ENCODE results near the gene PTPRE. TPM values are rescaled to one million over a fixed set of nuclear protein-coding genes. Genes with fewer than 3 reads are reported as not detected.

Gene PTPRE
- total RNA-seq, 1 experiment from 2014 or later = 7.9 TPM

GRCh38 chr10:128040681-128041080, 133.8 kb downstream of the PTPRE start:
- TF ChIP-seq EZH2 (IDR thresholded peaks at IDR 0.05; ENCODE audit: low read depth) = no peak
- no peak for TF ChIP-seq CTCF (conservative IDR thresholded peaks at IDR 0.05)
- no peaks in the 10 kb centered on the region for H3K9me2 ChIP-seq (ENCODE audit: insufficient read depth)
- H3K4me1 ChIP-seq (replicated peaks; ENCODE audit: insufficient read depth) = peaks cover 8% of the 10 kb centered on the region
- no TSS peak for BruUV-seq (replicated peaks)
- no peaks in the 10 kb centered on the region for H3K27me3 ChIP-seq (ENCODE audit: insufficient read depth, low read depth)
- intact Hi-C loops (cut with micrococcal nuclease; ENCODE audit: unreplicated experiment) = no loop called here
- H2AFZ ChIP-seq = no peak overlapping the region
- no peaks in the 10 kb centered on the region for H3K79me2 ChIP-seq (ENCODE audit: low read depth)
- H3K9me3 ChIP-seq (ENCODE audit: insufficient read depth, low read depth) = no peaks in the 10 kb centered on the region
- H3K4me2 ChIP-seq = no peak overlapping the region
- H3F3A ChIP-seq (ENCODE audit: insufficient read depth, low read depth) = no peaks in the 10 kb centered on the region
- H4K20me1 ChIP-seq (ENCODE audit: insufficient read depth) = no peaks in the 10 kb centered on the region
- H3K4me3 ChIP-seq = no peak overlapping the region
- H3K27ac ChIP-seq = no peak overlapping the region
- no peaks in the 10 kb centered on the region for H3K36me3 ChIP-seq (ENCODE audit: low read depth)
- ChIA-PET CTCF (no interaction called here), POLR2A (ENCODE audit: unreplicated experiment) (no interaction called here)
- DNase-seq = no peak

- H3K9me2 ChIP-seq (ENCODE audit: insufficient read depth) = no peaks in the 10 kb centered on the region
- no peak overlapping the region for H3K27ac ChIP-seq
- no peaks in the 10 kb centered on the region for H4K20me1 ChIP-seq (ENCODE audit: insufficient read depth)
- TF ChIP-seq EZH2 (IDR thresholded peaks at IDR 0.05; ENCODE audit: low read depth) = no peak
- no peak for TF ChIP-seq CTCF (conservative IDR thresholded peaks at IDR 0.05)
- ChIA-PET POLR2A (ENCODE audit: unreplicated experiment) (no interaction called here), CTCF (no interaction called here)
- no peak for DNase-seq
- H3K9me3 ChIP-seq (ENCODE audit: insufficient read depth, low read depth) = no peaks in the 10 kb centered on the region
- H3K4me1 ChIP-seq (replicated peaks; ENCODE audit: insufficient read depth) = peaks cover 4% of the 10 kb centered on the region
- H3F3A ChIP-seq (ENCODE audit: insufficient read depth, low read depth) = no peaks in the 10 kb centered on the region
- H3K27me3 ChIP-seq (ENCODE audit: insufficient read depth, low read depth) = no peaks in the 10 kb centered on the region
- no peak overlapping the region for H3K4me2 ChIP-seq
- no peak overlapping the region for H3K4me3 ChIP-seq
- no peaks in the 10 kb centered on the region for H3K36me3 ChIP-seq (ENCODE audit: low read depth)
- intact Hi-C loops (cut with micrococcal nuclease; ENCODE audit: unreplicated experiment) = no loop called here
- BruUV-seq (replicated peaks) = no TSS peak
- no peaks in the 10 kb centered on the region for H3K79me2 ChIP-seq (ENCODE audit: low read depth)
- no peak overlapping the region for H2AFZ ChIP-seq
Observed at GRCh38 chr10:128042131-128042610, 135.3 kb downstream of the PTPRE start.

GRCh38 chr10:128043259-128044045, 136.5 kb downstream of the PTPRE start:
- DNase-seq = no peak
- H3K9me2 ChIP-seq (ENCODE audit: insufficient read depth) = no peaks in the 10 kb centered on the region
- no peak overlapping the region for H3K4me3 ChIP-seq
- no peak overlapping the region for H2AFZ ChIP-seq
- no TSS peak for BruUV-seq (replicated peaks)
- CTCF ChIA-PET = no interaction called here
- H3F3A ChIP-seq (ENCODE audit: insufficient read depth, low read depth) = no peaks in the 10 kb centered on the region
- TF ChIP-seq CTCF (conservative IDR thresholded peaks at IDR 0.05) = no peak
- no peak for TF ChIP-seq EZH2 (IDR thresholded peaks at IDR 0.05; ENCODE audit: low read depth)
- no peaks in the 10 kb centered on the region for H3K27me3 ChIP-seq (ENCODE audit: insufficient read depth, low read depth)
- H3K79me2 ChIP-seq (ENCODE audit: low read depth) = no peaks in the 10 kb centered on the region
- H3K9me3 ChIP-seq (ENCODE audit: insufficient read depth, low read depth) = no peaks in the 10 kb centered on the region
- no peak overlapping the region for H3K4me2 ChIP-seq
- intact Hi-C loops (cut with micrococcal nuclease; ENCODE audit: unreplicated experiment) = no loop called here
- H3K27ac ChIP-seq = no peak overlapping the region
- no peaks in the 10 kb centered on the region for H3K36me3 ChIP-seq (ENCODE audit: low read depth)
- no peaks in the 10 kb centered on the region for H4K20me1 ChIP-seq (ENCODE audit: insufficient read depth)
- POLR2A ChIA-PET (ENCODE audit: unreplicated experiment) = interaction anchor here (0.6 kb wide), 1 partner anchor 81 kb away, joined by 3 read pairs; no protein-coding TSS in a partner anchor
- H3K4me1 ChIP-seq (replicated peaks; ENCODE audit: insufficient read depth) = 0 out of 2 replicates have a peak, but pooled peaks cover 4% of the 10 kb centered on the region
